K562 (cell line): ENCODE data around the gene CD46. TPM values are rescaled to one million over a fixed set of nuclear protein-coding genes. Genes with fewer than 3 reads are reported as not detected.
A peak's percentile ranks its signal among the peaks of the same experiment; 100 is the strongest.

ENCODE experiments used
- DIDO1 ChIP-seq: fragments of 450-650 bp; IDR thresholded peaks from 2 replicates; pipeline ENCODE4 v1.6.1; 2016; ENCODE audit warnings: low read depth, missing biosample characterization, missing genetic modification characterization
- IFI16 ChIP-seq: fragments of 250-450 bp; sonication (Bioruptor Pico); IDR thresholded peaks from 2 replicates; pipeline ENCODE4 v2.1.2; 2022; ENCODE audit warnings: mild to moderate bottlenecking, inconsistent platforms
- KHSRP ChIP-seq: fragments of 450-650 bp; IDR thresholded peaks from 2 replicates; pipeline ENCODE4 v1.6.1; 2017
- MYBL2 ChIP-seq, 2 experiments: fragments of 450-650 bp in 1 of 2; sonication (generic) in 1 of 2; formaldehyde crosslinking in 1 of 2; IDR thresholded peaks; 2 replicates each; pipeline versions ENCODE4 v1.6.1 to v1.8.1; 2017 to 2022; ENCODE audit warnings: borderline replicate concordance in 1 of 2, inconsistent platforms in 1 of 2, low read depth in 1 of 2, mild to moderate bottlenecking in 1 of 2, missing genetic modification reagents in 1 of 2, moderate library complexity in 1 of 2
- STAT5A ChIP-seq: IDR thresholded peaks from 2 replicates; pipeline ENCODE4 v1.6.1; 2012; ENCODE audit warnings: low read length, inconsistent platforms, borderline replicate concordance
- ZNF143 ChIP-seq: sonication (generic); formaldehyde crosslinking; IDR thresholded peaks from 2 replicates; pipeline ENCODE4 v1.9.0; 2022; ENCODE audit warnings: mild to moderate bottlenecking, missing genetic modification reagents
- ZNF639 ChIP-seq, 2 experiments: fragments of 200-800 bp in 1 of 2; sonication (Bioruptor generic) in 1 of 2; sonication (generic) in 1 of 2; formaldehyde crosslinking in 1 of 2; IDR thresholded peaks in 1 of 2; conservative IDR thresholded peaks in 1 of 2; 2 replicates each; pipeline versions ENCODE4 v1.5.0 to v1.6.1; 2016 to 2020; ENCODE audit warnings: missing compliant biosample characterization in 1 of 2, missing genetic modification characterization in 1 of 2, missing genetic modification reagents in 1 of 2
- polyA plus RNA-seq, 8 experiments: library from polyadenylated mRNA; depleted of rRNA in 4 of 8; stranded (reverse) in 5 of 8; unstranded in 3 of 8; fragments of >200 nt; fragmentation: Nextera tagmentation in 2 of 8; fragmentation: Illumina TruSeq in 1 of 8; extraction: Ambion mirVana in 2 of 8; extraction: Trizol in 1 of 8; gene quantifications; 2 replicates each; pipeline versions ENCODE4 v1.2.1 to v1.2.3, GENCODE V29; 2011 to 2014; ENCODE audit warnings: inconsistent platforms in 1 of 8, missing spikeins in 1 of 8
- total RNA-seq, 7 experiments: library from RNA; depleted of rRNA in 6 of 7; stranded (reverse); fragments of >200 nt in 6 of 7; fragmentation: Illumina TruSeq in 2 of 7; extraction: Trizol in 2 of 7; gene quantifications; 2 replicates each; pipeline versions ENCODE4 v1.2.1 to v1.2.3, GENCODE V29; 2011 to 2021; ENCODE audit warnings: low replicate concordance in 1 of 7
- TF ChIP-seq, protein P1 (sequence below): fragments of 250-450 bp; sonication (Bioruptor Pico); IDR thresholded peaks from 2 replicates; pipeline ENCODE4 v1.4.0; 2020; ENCODE audit warnings: mild to moderate bottlenecking, moderate library complexity
- TF ChIP-seq, protein P2 (sequence below): sonication (generic); formaldehyde crosslinking; IDR thresholded peaks from 2 replicates; pipeline ENCODE4 v1.8.0; 2022; ENCODE audit warnings: mild to moderate bottlenecking, low read depth, missing genetic modification reagents
- TF ChIP-seq, protein P3 (sequence below): fragments of 450-650 bp; IDR thresholded peaks from 2 replicates; pipeline ENCODE4 v1.6.1; 2016; ENCODE audit warnings: low read depth

The CD46 gene
- total and polyA plus RNA-seq, 9 of the 15 experiments (the other 6 are each of a cell fraction or from before 2014, with no cell fraction given): 87.9 to 374 (median 156) TPM

DNA sequence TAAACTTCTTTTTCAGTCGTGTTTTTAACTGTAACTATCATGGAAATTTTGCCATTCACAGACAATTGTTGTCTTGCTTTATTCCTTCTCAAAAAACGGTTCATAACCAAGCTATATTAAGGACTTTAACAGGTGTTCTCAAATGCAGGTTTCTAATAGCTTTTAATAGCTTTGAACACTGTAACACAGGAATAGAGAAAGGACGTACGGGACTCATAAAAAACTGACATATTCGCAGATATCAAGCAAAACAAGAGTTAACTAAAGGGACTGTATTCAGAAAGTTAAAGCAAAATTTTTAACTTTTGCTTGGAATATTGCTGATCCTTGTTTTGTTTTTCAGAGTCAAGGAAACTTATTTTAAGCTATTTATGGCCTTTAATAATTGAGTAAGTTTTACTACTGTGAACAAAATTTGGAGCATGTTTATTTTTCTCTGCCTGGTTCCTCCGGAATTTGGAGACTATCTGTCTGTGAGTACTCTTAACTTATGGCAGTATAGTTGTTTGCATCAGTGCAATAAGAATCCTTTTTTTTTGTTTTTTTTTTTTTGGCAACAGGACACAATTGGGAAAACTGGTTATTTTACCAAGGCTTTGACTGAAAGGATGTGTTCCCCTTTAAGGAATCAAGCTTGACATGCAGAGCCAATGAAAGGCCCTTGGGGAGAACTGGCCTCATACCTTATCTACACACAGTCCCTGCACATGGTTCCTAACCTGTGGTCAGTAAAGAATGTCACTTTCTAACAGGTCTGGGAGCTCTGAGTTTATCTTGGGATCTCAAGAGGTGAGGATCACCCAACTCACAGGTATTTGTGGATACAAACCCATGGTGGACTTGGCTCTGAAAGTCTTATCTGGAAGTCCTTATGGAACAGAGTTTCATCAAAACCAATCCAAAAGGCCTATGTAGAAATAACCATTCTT, 5.8 kb upstream of the CD46 start (continued):
- TF ChIP-seq, protein P1, sequence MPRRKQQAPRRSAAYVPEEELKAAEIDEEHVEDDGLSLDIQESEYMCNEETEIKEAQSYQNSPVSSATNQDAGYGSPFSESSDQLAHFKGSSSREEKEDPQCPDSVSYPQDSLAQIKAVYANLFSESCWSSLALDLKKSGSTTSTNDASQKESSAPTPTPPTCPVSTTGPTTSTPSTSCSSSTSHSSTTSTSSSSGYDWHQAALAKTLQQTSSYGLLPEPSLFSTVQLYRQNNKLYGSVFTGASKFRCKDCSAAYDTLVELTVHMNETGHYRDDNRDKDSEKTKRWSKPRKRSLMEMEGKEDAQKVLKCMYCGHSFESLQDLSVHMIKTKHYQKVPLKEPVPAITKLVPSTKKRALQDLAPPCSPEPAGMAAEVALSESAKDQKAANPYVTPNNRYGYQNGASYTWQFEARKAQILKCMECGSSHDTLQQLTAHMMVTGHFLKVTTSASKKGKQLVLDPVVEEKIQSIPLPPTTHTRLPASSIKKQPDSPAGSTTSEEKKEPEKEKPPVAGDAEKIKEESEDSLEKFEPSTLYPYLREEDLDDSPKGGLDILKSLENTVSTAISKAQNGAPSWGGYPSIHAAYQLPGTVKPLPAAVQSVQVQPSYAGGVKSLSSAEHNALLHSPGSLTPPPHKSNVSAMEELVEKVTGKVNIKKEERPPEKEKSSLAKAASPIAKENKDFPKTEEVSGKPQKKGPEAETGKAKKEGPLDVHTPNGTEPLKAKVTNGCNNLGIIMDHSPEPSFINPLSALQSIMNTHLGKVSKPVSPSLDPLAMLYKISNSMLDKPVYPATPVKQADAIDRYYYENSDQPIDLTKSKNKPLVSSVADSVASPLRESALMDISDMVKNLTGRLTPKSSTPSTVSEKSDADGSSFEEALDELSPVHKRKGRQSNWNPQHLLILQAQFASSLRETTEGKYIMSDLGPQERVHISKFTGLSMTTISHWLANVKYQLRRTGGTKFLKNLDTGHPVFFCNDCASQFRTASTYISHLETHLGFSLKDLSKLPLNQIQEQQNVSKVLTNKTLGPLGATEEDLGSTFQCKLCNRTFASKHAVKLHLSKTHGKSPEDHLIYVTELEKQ (CRISPR knock-in tag): no peak
- TF ChIP-seq DIDO1 (no peak), STAT5A (peak; percentile 59; the same call in 1 of the 2 replicates), MYBL2 (IDR thresholded peaks at IDR 0.05; ENCODE audit: low read depth) (no peak; the same call in 1 of the 2 replicates), MYBL2 (CRISPR knock-in tag; IDR thresholded peaks at IDR 0.05; ENCODE audit: borderline replicate concordance) (no peak), IFI16 (CRISPR knock-in tag) (no peak), KHSRP (0 out of 2 replicates have a peak, but pooled peaks have one; percentile 29), ZNF143 (no peak), ZNF639 (CRISPR knock-in tag; conservative IDR thresholded peaks at IDR 0.05 in 1 of 2, IDR thresholded peaks at IDR 0.05 in 1 of 2) (no peak)
- TF ChIP-seq, protein P2, sequence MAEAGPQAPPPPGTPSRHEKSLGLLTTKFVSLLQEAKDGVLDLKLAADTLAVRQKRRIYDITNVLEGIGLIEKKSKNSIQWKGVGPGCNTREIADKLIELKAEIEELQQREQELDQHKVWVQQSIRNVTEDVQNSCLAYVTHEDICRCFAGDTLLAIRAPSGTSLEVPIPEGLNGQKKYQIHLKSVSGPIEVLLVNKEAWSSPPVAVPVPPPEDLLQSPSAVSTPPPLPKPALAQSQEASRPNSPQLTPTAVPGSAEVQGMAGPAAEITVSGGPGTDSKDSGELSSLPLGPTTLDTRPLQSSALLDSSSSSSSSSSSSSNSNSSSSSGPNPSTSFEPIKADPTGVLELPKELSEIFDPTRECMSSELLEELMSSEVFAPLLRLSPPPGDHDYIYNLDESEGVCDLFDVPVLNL (CRISPR knock-in tag): no peak
- TF ChIP-seq, protein P3, sequence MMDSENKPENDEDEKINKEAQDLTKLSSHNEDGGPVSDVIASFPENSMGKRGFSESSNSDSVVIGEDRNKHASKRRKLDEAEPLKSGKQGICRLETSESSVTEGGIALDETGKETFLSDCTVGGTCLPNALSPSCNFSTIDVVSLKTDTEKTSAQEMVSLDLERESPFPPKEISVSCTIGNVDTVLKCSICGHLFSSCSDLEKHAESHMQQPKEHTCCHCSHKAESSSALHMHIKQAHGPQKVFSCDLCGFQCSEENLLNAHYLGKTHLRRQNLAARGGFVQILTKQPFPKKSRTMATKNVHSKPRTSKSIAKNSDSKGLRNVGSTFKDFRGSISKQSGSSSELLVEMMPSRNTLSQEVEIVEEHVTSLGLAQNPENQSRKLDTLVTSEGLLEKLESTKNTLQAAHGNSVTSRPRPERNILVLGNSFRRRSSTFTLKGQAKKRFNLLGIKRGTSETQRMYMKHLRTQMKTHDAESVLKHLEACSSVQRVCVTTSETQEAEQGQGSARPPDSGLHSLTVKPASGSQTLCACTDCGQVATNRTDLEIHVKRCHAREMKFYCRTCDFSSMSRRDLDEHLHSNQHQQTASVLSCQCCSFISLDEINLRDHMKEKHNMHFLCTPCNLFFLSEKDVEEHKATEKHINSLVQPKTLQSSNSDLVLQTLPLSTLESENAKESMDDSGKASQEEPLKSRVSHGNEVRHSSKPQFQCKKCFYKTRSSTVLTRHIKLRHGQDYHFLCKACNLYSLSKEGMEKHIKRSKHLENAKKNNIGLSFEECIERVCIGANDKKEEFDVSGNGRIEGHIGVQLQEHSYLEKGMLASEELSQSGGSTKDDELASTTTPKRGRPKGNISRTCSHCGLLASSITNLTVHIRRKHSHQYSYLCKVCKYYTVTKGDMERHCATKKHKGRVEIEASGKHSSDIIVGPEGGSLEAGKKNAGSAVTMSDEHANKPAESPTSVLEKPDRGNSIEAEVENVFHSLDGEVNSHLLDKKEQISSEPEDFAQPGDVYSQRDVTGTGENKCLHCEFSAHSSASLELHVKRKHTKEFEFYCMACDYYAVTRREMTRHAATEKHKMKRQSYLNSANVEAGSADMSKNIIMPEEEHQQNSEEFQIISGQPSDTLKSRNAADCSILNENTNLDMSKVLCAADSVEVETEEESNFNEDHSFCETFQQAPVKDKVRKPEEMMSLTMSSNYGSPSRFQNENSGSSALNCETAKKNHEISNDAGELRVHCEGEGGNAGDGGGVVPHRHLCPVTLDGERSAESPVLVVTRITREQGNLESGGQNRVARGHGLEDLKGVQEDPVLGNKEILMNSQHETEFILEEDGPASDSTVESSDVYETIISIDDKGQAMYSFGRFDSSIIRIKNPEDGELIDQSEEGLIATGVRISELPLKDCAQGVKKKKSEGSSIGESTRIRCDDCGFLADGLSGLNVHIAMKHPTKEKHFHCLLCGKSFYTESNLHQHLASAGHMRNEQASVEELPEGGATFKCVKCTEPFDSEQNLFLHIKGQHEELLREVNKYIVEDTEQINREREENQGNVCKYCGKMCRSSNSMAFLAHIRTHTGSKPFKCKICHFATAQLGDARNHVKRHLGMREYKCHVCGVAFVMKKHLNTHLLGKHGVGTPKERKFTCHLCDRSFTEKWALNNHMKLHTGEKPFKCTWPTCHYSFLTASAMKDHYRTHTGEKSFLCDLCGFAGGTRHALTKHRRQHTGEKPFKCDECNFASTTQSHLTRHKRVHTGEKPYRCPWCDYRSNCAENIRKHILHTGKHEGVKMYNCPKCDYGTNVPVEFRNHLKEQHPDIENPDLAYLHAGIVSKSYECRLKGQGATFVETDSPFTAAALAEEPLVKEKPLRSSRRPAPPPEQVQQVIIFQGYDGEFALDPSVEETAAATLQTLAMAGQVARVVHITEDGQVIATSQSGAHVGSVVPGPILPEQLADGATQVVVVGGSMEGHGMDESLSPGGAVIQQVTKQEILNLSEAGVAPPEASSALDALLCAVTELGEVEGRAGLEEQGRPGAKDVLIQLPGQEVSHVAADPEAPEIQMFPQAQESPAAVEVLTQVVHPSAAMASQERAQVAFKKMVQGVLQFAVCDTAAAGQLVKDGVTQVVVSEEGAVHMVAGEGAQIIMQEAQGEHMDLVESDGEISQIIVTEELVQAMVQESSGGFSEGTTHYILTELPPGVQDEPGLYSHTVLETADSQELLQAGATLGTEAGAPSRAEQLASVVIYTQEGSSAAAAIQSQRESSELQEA: no peak
